Trophoblast cell (in vitro differentiated cells and primary cell): Measurements from ENCODE around the gene CHST11.

Experiments
- DNase-seq, 2 donors: peaks; one replicate each; pipeline ENCODE4 v3.0.0-alpha.2; 2016
- H2AFZ ChIP-seq: 2 replicates; pipeline ENCODE4 v1.6.1; 2013; ENCODE audit warnings: low read length, moderate library complexity, mild to moderate bottlenecking; ENCODE audit not compliant: insufficient read depth, poor library complexity
- H2AK5ac ChIP-seq: 2 replicates; pipeline ENCODE4 v1.6.1; 2013; ENCODE audit warnings: mild to moderate bottlenecking, low read length
- H2BK120ac ChIP-seq: 2 replicates; pipeline ENCODE4 v1.6.1; 2013; ENCODE audit warnings: low read length, mild to moderate bottlenecking, moderate library complexity; ENCODE audit not compliant: insufficient read depth, poor library complexity
- H2BK12ac ChIP-seq: 2 replicates; pipeline ENCODE4 v1.6.1; 2013; ENCODE audit warnings: mild to moderate bottlenecking, low read length, moderate library complexity
- H2BK5ac ChIP-seq: 2 replicates; pipeline ENCODE4 v1.6.1; 2013; ENCODE audit warnings: low read length, low read depth, moderate library complexity, mild to moderate bottlenecking; ENCODE audit not compliant: poor library complexity
- H3K14ac ChIP-seq: 2 replicates; pipeline ENCODE4 v1.6.1; 2013; ENCODE audit warnings: mild to moderate bottlenecking, low read length
- H3K18ac ChIP-seq: 2 replicates; pipeline ENCODE4 v1.6.1; 2013; ENCODE audit warnings: mild to moderate bottlenecking, low read length
- H3K23ac ChIP-seq: 2 replicates; pipeline ENCODE4 v1.6.1; 2013; ENCODE audit warnings: low read length
- H3K27ac ChIP-seq: 2 replicates; pipeline ENCODE4 v1.5.1; 2013; ENCODE audit warnings: low read depth, mild to moderate bottlenecking, inconsistent platforms, low read length, moderate library complexity
- H3K27me3 ChIP-seq: 2 replicates; pipeline ENCODE4 v1.6.1; 2013; ENCODE audit warnings: inconsistent platforms, mild to moderate bottlenecking, low read length, moderate library complexity; ENCODE audit not compliant: insufficient read depth
- H3K36me3 ChIP-seq, 2 experiments: 1 replicate in 1 of 2; 2 replicates in 1 of 2; pipeline ENCODE4 v1.6.1; 2013; ENCODE audit warnings: low read length in 2 of 2, mild to moderate bottlenecking in 2 of 2, moderate library complexity in 1 of 2; ENCODE audit not compliant: insufficient read depth in 2 of 2, control insufficient read depth in 1 of 2
- H3K4ac ChIP-seq: 2 replicates; pipeline ENCODE4 v1.6.1; 2013; ENCODE audit warnings: low read depth, mild to moderate bottlenecking, low read length, moderate library complexity
- H3K4me1 ChIP-seq, 2 experiments: 1 replicate in 1 of 2; 2 replicates in 1 of 2; pipeline ENCODE4 v1.6.1; 2013; ENCODE audit warnings: low read length in 2 of 2, mild to moderate bottlenecking in 2 of 2, moderate library complexity in 1 of 2; ENCODE audit not compliant: insufficient read depth in 2 of 2, control insufficient read depth in 1 of 2
- H3K4me2 ChIP-seq: 2 replicates; pipeline ENCODE4 v1.6.1; 2013; ENCODE audit warnings: inconsistent platforms, mild to moderate bottlenecking, low read length, moderate library complexity
- H3K4me3 ChIP-seq: 2 replicates; pipeline ENCODE4 v1.5.1; 2013; ENCODE audit warnings: mild to moderate bottlenecking, low read depth, low read length, inconsistent platforms
- H3K79me1 ChIP-seq: one replicate; pipeline ENCODE4 v1.6.1; 2013; ENCODE audit warnings: low read length
- H3K79me2 ChIP-seq: 2 replicates; pipeline ENCODE4 v1.6.1; 2013; ENCODE audit warnings: low read length, mild to moderate bottlenecking; ENCODE audit not compliant: control insufficient read depth, insufficient read depth, poor library complexity
- H3K9ac ChIP-seq: 2 replicates; pipeline ENCODE4 v1.6.1; 2013; ENCODE audit warnings: mild to moderate bottlenecking, low read length
- H3K9me3 ChIP-seq: 2 replicates; pipeline ENCODE4 v1.6.1; 2013; ENCODE audit warnings: low read depth, mild to moderate bottlenecking, control low read depth, inconsistent platforms, low read length; ENCODE audit not compliant: insufficient read depth
- H4K12ac ChIP-seq: 2 replicates; pipeline ENCODE4 v1.6.1; 2013; ENCODE audit warnings: low read depth, mild to moderate bottlenecking, low read length, moderate library complexity
- H4K8ac ChIP-seq: 2 replicates; pipeline ENCODE4 v1.6.1; 2013; ENCODE audit warnings: low read depth, mild to moderate bottlenecking, low read length, moderate library complexity
- H4K91ac ChIP-seq: one replicate; pipeline ENCODE4 v1.6.1; 2013; ENCODE audit warnings: low read depth, mild to moderate bottlenecking, low read length, moderate library complexity
- WGBS: extraction: QIAGEN DNeasy Blood & Tissue Kit; methylation state at CpG from one replicate; pipeline ENCODE4 v1.1.7; 2013; ENCODE audit warnings: missing lambda C conversion rate; ENCODE audit not compliant: insufficient read length, insufficient coverage; ENCODE audit errors: extremely low coverage; 5-methylcytosine and 5-hydroxymethylcytosine counted together

Gene CHST11

DNA sequence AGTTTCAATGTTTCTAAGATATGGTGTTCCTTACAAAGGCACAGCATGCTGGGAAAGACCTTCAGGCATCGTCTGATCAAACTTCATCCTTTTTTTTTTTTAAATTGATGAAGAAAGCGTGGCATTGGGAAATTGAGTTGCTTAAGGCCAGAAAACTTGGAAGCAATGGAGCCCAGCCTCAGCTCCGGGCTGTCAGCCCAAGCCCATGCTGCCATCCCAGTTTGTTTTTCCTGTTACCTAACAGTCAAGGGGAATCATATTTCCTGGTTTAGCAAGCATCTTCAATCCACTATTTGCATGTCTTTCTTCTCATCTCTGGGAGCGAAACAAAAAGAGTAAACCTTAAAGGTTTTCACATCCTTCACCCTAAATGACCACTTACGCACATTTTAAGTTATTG lies 200.2 kb downstream of the CHST11 start:
- H3K4me2 ChIP-seq, result no peak overlapping the region
- H3K4me1 ChIP-seq, result peaks cover 0 to 4% of the 10 kb centered on the region in 2 experiments
- H4K91ac ChIP-seq, result no peak overlapping the region
- H3K4me3 ChIP-seq, result no peak overlapping the region
- no peak overlapping the region for H2AK5ac ChIP-seq
- WGBS, result no CpG with 5 or more reads among the region's 5 CpGs
- no peak overlapping the region for H2BK12ac ChIP-seq
- no peak overlapping the region for H3K27ac ChIP-seq
- no peak overlapping the region for H3K14ac ChIP-seq
- no peaks in the 10 kb centered on the region for H3K9me3 ChIP-seq
- H2BK5ac ChIP-seq, result no peak overlapping the region
- peaks cover 0 to 3% of the 10 kb centered on the region in 2 experiments for H3K36me3 ChIP-seq
- no peak overlapping the region for H2AFZ ChIP-seq
- H3K79me1 ChIP-seq, result no peaks in the 10 kb centered on the region
- no peak overlapping the region for H3K9ac ChIP-seq
- H3K79me2 ChIP-seq, result no peaks in the 10 kb centered on the region
- H3K18ac ChIP-seq, result no peak overlapping the region
- no peak overlapping the region for H4K12ac ChIP-seq
- no peak overlapping the region for H3K23ac ChIP-seq
- H3K27me3 ChIP-seq, result no peaks in the 10 kb centered on the region
- peak in 1 of 2 donors; percentile 31 for DNase-seq
- H2BK120ac ChIP-seq, result no peak overlapping the region
- H4K8ac ChIP-seq, result no peak overlapping the region
- H3K4ac ChIP-seq, result no peak overlapping the region

DNA sequence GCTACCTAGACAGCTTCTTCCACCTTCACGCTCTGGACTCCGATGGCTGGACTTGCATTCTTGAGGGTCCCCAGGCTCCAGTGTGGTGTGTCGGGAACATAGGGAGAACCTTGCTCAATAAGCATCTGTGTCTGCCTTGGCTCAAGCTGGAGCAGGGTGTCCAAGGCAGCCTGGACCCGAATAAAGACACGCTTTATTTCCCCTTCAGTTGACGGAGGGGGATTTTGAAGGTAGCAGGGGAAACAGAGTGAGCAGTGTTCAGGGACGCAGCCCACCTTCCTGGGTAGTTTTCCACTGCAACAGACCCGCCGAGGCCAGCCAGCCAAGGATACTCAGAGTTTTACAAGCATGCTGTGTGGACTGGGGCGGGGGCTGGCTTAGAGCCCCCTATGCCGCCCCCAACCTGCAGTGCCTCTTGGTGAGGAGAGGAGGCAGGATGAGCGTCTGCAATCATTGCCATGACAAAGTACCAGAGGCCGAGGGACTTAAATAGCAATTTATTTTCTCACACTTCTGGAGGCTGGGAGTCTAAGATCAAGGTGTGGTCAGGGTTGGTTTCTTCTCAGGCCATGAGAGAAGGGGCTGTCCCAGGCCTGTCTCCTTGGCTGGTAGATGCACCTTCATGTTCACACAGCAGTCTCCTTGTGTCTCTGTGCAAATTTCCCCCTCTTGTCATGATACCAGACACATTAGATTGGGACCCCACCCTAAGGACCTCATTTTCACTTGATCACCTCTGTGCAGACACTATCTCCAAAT lies 201.2 kb downstream of the CHST11 start:
- Histone ChIP-seq H3K14ac (no peak overlapping the region), H2AFZ (no peak overlapping the region), H3K9me3 (no peaks in the 10 kb centered on the region), H3K27ac (no peak overlapping the region), H4K8ac (no peak overlapping the region), H2BK12ac (no peak overlapping the region), H2BK5ac (no peak overlapping the region), H3K4ac (no peak overlapping the region), H4K12ac (no peak overlapping the region), H3K23ac (no peak overlapping the region), H3K79me2 (no peaks in the 10 kb centered on the region), H3K18ac (no peak overlapping the region), H3K36me3 (no peaks in the 10 kb centered on the region), H3K27me3 (no peaks in the 10 kb centered on the region), H3K4me2 (no peak overlapping the region), H4K91ac (no peak overlapping the region), H3K79me1 (no peaks in the 10 kb centered on the region), H3K4me1 (peaks cover 0 to 4% of the 10 kb centered on the region in 2 experiments), H3K4me3 (no peak overlapping the region), H3K9ac (no peak overlapping the region), H2AK5ac (no peak overlapping the region), H2BK120ac (no peak overlapping the region)
- no CpG with 5 or more reads among the region's 13 CpGs for WGBS
- DNase-seq, result no peak

- no peaks in the 10 kb centered on the region for H3K79me1 ChIP-seq
- WGBS, result no CpG with 5 or more reads among the region's 5 CpGs
Observed at GRCh38 chr12:104659058-104659457, 202.3 kb downstream of the CHST11 start.

GRCh38 chr12:104662203-104662602 lies 205.5 kb downstream of the CHST11 start:
- no peak overlapping the region for H2BK5ac ChIP-seq
- H3K79me2 ChIP-seq, result no peaks in the 10 kb centered on the region
- H3K9ac ChIP-seq, result no peak overlapping the region
- no peak overlapping the region for H4K8ac ChIP-seq
- no peaks in the 10 kb centered on the region for H3K79me1 ChIP-seq
- no peak overlapping the region for H4K91ac ChIP-seq
- no peak overlapping the region for H2AK5ac ChIP-seq
- H2BK12ac ChIP-seq, result no peak overlapping the region
- H3K4me2 ChIP-seq, result no peak overlapping the region
- H3K9me3 ChIP-seq, result no peaks in the 10 kb centered on the region
- no peaks in the 10 kb centered on the region for H3K4me1 ChIP-seq
- no peak overlapping the region for H4K12ac ChIP-seq
- H3K4me3 ChIP-seq, result no peak overlapping the region
- H3K18ac ChIP-seq, result no peak overlapping the region
- no peak overlapping the region for H3K23ac ChIP-seq
- H2BK120ac ChIP-seq, result no peak overlapping the region
- H3K4ac ChIP-seq, result no peak overlapping the region
- H3K14ac ChIP-seq, result no peak overlapping the region
- no peaks in the 10 kb centered on the region for H3K36me3 ChIP-seq
- no peak overlapping the region for H3K27ac ChIP-seq
- no peaks in the 10 kb centered on the region for H3K27me3 ChIP-seq
- DNase-seq, result peak in 1 of 2 donors; percentile 45
- H2AFZ ChIP-seq, result no peak overlapping the region
- no CpG with 5 or more reads among the region's 6 CpGs for WGBS

More at GRCh38 chr12:104659058-104659457, 202.3 kb downstream of the CHST11 start:
- Histone ChIP-seq H2BK5ac (no peak overlapping the region), H3K36me3 (no peaks in the 10 kb centered on the region), H4K12ac (no peak overlapping the region), H2AK5ac (no peak overlapping the region), H3K4ac (no peak overlapping the region), H2AFZ (no peak overlapping the region), H3K27me3 (no peaks in the 10 kb centered on the region), H2BK120ac (no peak overlapping the region), H4K8ac (no peak overlapping the region), H3K14ac (no peak overlapping the region), H4K91ac (no peak overlapping the region), H3K23ac (no peak overlapping the region), H3K18ac (no peak overlapping the region), H3K4me1 (peaks cover 0 to 4% of the 10 kb centered on the region in 2 experiments), H3K4me3 (no peak overlapping the region), H3K79me2 (no peaks in the 10 kb centered on the region), H3K9ac (no peak overlapping the region), H3K9me3 (no peaks in the 10 kb centered on the region), H2BK12ac (no peak overlapping the region), H3K4me2 (no peak overlapping the region), H3K27ac (no peak overlapping the region)
- no peak for DNase-seq
